Caki2 (cell line): ENCODE measurements around the gene RFX2. TPM values are rescaled to one million over a fixed set of nuclear protein-coding genes. Genes with fewer than 3 reads are reported as not detected.
"Not testable (repeated sequence)": the region's sequence is repeated elsewhere in the genome, so short reads cannot be mapped to it uniquely, and the experiment has no call there.

Experiments
- DNase-seq: peaks from one replicate; pipeline ENCODE4 v3.0.0-alpha.2; 2015; ENCODE audit warnings: low read depth
- in situ Hi-C: cut with HindIII; loops from 2 replicates; pipeline ENCODE4 v1.10.0; 2016; ENCODE audit warnings: low sequenced_read_pairs, low pct_unique_long_range_greater_than_20kb, mixed read lengths
- total RNA-seq: library from RNA; depleted of rRNA; stranded (reverse); fragments of >200 nt; shearing (Covaris generic); gene quantifications from 2 replicates; pipeline ENCODE4 v1.2.3, GENCODE V29; 2014; ENCODE audit warnings: low replicate concordance

RFX2 gene
- total RNA-seq, 1 experiment from 2014 or later = 2.0 TPM

- DNase-seq = no peak
- in situ Hi-C loops = no loop called here
These were observed 77.5 kb downstream of the RFX2 start for GRCh38 chr19:6032827-6033226.

- no peak for DNase-seq
- in situ Hi-C loops = no loop called here
These were observed 77.9 kb downstream of the RFX2 start for GRCh38 chr19:6032381-6032780.

GRCh38 chr19:6030214-6030507 is 80.1 kb downstream of the RFX2 start:
- no peak for DNase-seq
- in situ Hi-C loops = no loop called here

GRCh38 chr19:6026390-6027227 is 83.7 kb downstream of the RFX2 start:
- no peak for DNase-seq
- in situ Hi-C loops = no loop called here

- in situ Hi-C loops, DNase-seq: not testable (repeated sequence)
These were observed 85.5 kb downstream of the RFX2 start for GRCh38 chr19:6024756-6025155.

GRCh38 chr19:6023936-6024335 is 86.4 kb downstream of the RFX2 start:
- in situ Hi-C loops = no loop called here
- DNase-seq = no peak

GRCh38 chr19:6023085-6023682 is 87.1 kb downstream of the RFX2 start:
- in situ Hi-C loops = no loop called here
- peak; percentile 3 for DNase-seq

GRCh38 chr19:6022570-6023064 is 87.7 kb downstream of the RFX2 start:
- in situ Hi-C loops = no loop called here

GRCh38 chr19:6021878-6022569 is 88.3 kb downstream of the RFX2 start:
- in situ Hi-C loops = no loop called here
- DNase-seq = peak; percentile 2

More at GRCh38 chr19:6022570-6023064, 87.7 kb downstream of the RFX2 start:
- no peak for DNase-seq

- in situ Hi-C loops = no loop called here
These were observed 89.1 kb downstream of the RFX2 start for GRCh38 chr19:6020972-6021805.

GRCh38 chr19:6020166-6020882 is 90.0 kb downstream of the RFX2 start:
- in situ Hi-C loops = no loop called here
- no peak for DNase-seq

More at GRCh38 chr19:6020972-6021805, 89.1 kb downstream of the RFX2 start:
- DNase-seq = no peak

GRCh38 chr19:6018786-6019185 is 91.5 kb downstream of the RFX2 start:
- DNase-seq = no peak
- in situ Hi-C loops = no loop called here

GRCh38 chr19:6017576-6017975 is 92.7 kb downstream of the RFX2 start:
- in situ Hi-C loops = no loop called here
- no peak for DNase-seq

- in situ Hi-C loops = no loop called here
- no peak for DNase-seq
These were observed 94.3 kb downstream of the RFX2 start for GRCh38 chr19:6015841-6016545.

- in situ Hi-C loops = no loop called here
- DNase-seq = no peak
These were observed 95.7 kb downstream of the RFX2 start for GRCh38 chr19:6014551-6015135.

- no peak for DNase-seq
- in situ Hi-C loops = no loop called here
These were observed 97.7 kb downstream of the RFX2 start for GRCh38 chr19:6012426-6013170.
